ENCODE results near the gene KPNA5.

Gene KPNA5

GRCh38 chr6:116761779-116762178 lies 80.8 kb downstream of the KPNA5 start:
- Histone ChIP-seq H3K79me2 (ENCODE audit: control insufficient read depth, low read length) (no peaks in the 10 kb centered on the region), H3F3A (ENCODE audit: control insufficient read depth, insufficient read depth) (no peaks in the 10 kb centered on the region), H3K9me2 (replicated peaks; ENCODE audit: control insufficient read depth, low read length) (no peaks in the 10 kb centered on the region), H3K4me1 (ENCODE audit: control insufficient read depth, low read length) (no peaks in the 10 kb centered on the region), H3K4me3 (ENCODE audit: low read length) (no peak overlapping the region), H4K20me1 (ENCODE audit: control insufficient read depth, insufficient read depth, low read depth, low read length) (no peaks in the 10 kb centered on the region), H3K9me3 (ENCODE audit: control insufficient read depth, insufficient read depth, low read length) (no peaks in the 10 kb centered on the region), H3K27ac (ENCODE audit: low read depth, low read length) (no peak overlapping the region), H3K36me3 (ENCODE audit: control insufficient read depth, low read length) (no peaks in the 10 kb centered on the region), H3K27me3 (ENCODE audit: control insufficient read depth, low read length) (no peaks in the 10 kb centered on the region), H3K4me2 (ENCODE audit: low read length) (no peak overlapping the region)
- no peak for TF ChIP-seq CTCF (IDR thresholded peaks at IDR 0.05; ENCODE audit: low read depth, low read length, poor library complexity, severe bottlenecking)
- no peak for TF ChIP-seq EZH2phosphoT487 (IDR thresholded peaks at IDR 0.05; ENCODE audit: borderline replicate concordance, low read length)

- Histone ChIP-seq H4K20me1 (ENCODE audit: control insufficient read depth, insufficient read depth, low read depth, low read length) (no peaks in the 10 kb centered on the region), H3K27me3 (ENCODE audit: control insufficient read depth, low read length) (no peaks in the 10 kb centered on the region), H3K27ac (ENCODE audit: low read depth, low read length) (no peak overlapping the region), H3K4me3 (ENCODE audit: low read length) (no peak overlapping the region), H3F3A (ENCODE audit: control insufficient read depth, insufficient read depth) (no peaks in the 10 kb centered on the region), H3K9me3 (ENCODE audit: control insufficient read depth, insufficient read depth, low read length) (no peaks in the 10 kb centered on the region), H3K4me1 (ENCODE audit: control insufficient read depth, low read length) (no peaks in the 10 kb centered on the region), H3K4me2 (ENCODE audit: low read length) (no peak overlapping the region), H3K9me2 (replicated peaks; ENCODE audit: control insufficient read depth, low read length) (no peaks in the 10 kb centered on the region), H3K36me3 (ENCODE audit: control insufficient read depth, low read length) (no peaks in the 10 kb centered on the region), H3K79me2 (ENCODE audit: control insufficient read depth, low read length) (no peaks in the 10 kb centered on the region)
- TF ChIP-seq CTCF (IDR thresholded peaks at IDR 0.05; ENCODE audit: low read depth, low read length, poor library complexity, severe bottlenecking) (no peak), EZH2phosphoT487 (IDR thresholded peaks at IDR 0.05; ENCODE audit: borderline replicate concordance, low read length) (no peak)
Observed at GRCh38 chr6:116762235-116762634, 81.2 kb downstream of the KPNA5 start.

- no peak overlapping the region for H3K4me2 ChIP-seq (ENCODE audit: low read length)
- no peaks in the 10 kb centered on the region for H4K20me1 ChIP-seq (ENCODE audit: control insufficient read depth, insufficient read depth, low read depth, low read length)
- H3K4me3 ChIP-seq (ENCODE audit: low read length): no peak overlapping the region
- no peaks in the 10 kb centered on the region for H3F3A ChIP-seq (ENCODE audit: control insufficient read depth, insufficient read depth)
- no peaks in the 10 kb centered on the region for H3K9me2 ChIP-seq (replicated peaks; ENCODE audit: control insufficient read depth, low read length)
- no peaks in the 10 kb centered on the region for H3K27me3 ChIP-seq (ENCODE audit: control insufficient read depth, low read length)
- H3K9me3 ChIP-seq (ENCODE audit: control insufficient read depth, insufficient read depth, low read length): no peaks in the 10 kb centered on the region
- no peak for TF ChIP-seq CTCF (IDR thresholded peaks at IDR 0.05; ENCODE audit: low read depth, low read length, poor library complexity, severe bottlenecking)
- H3K27ac ChIP-seq (ENCODE audit: low read depth, low read length): no peak overlapping the region
- no peaks in the 10 kb centered on the region for H3K36me3 ChIP-seq (ENCODE audit: control insufficient read depth, low read length)
- H3K79me2 ChIP-seq (ENCODE audit: control insufficient read depth, low read length): no peaks in the 10 kb centered on the region
- H3K4me1 ChIP-seq (ENCODE audit: control insufficient read depth, low read length): no peaks in the 10 kb centered on the region
Observed at GRCh38 chr6:116763048-116763447, 82.0 kb downstream of the KPNA5 start.
